ENCODE results near the gene EIF3L.

GRCh38 chr22:37860796-37861421 lies 11.7 kb downstream of the EIF3L start:
- no peak for TF ChIP-seq SUZ12 (IDR thresholded peaks at IDR 0.05; ENCODE audit: low read length)
- no peak for TF ChIP-seq HDAC6 (IDR thresholded peaks at IDR 0.05; ENCODE audit: low read depth, low read length)
- TF ChIP-seq SP1 (IDR thresholded peaks at IDR 0.05; ENCODE audit: low read depth, low read length): no peak
- no peak for TF ChIP-seq PHF8 (conservative IDR thresholded peaks at IDR 0.05; ENCODE audit: low read depth, low read length)
